Measurements from ENCODE around the gene SLC39A9.
A peak's percentile ranks its signal among the peaks of the same experiment; 100 is the strongest.
"Not testable (repeated sequence)": the region's sequence is repeated elsewhere in the genome, so short reads cannot be mapped to it uniquely, and the experiment has no call there.

SLC39A9 gene

GRCh38 chr14:69478055-69478454, 79.6 kb downstream of the SLC39A9 start:
- DNase-seq = not testable (repeated sequence)

GRCh38 chr14:69479696-69480095, 81.2 kb downstream of the SLC39A9 start:
- DNase-seq = no peak

- DNase-seq = no peak
Measured at GRCh38 chr14:69480136-69480535, 81.6 kb downstream of the SLC39A9 start.

DNA sequence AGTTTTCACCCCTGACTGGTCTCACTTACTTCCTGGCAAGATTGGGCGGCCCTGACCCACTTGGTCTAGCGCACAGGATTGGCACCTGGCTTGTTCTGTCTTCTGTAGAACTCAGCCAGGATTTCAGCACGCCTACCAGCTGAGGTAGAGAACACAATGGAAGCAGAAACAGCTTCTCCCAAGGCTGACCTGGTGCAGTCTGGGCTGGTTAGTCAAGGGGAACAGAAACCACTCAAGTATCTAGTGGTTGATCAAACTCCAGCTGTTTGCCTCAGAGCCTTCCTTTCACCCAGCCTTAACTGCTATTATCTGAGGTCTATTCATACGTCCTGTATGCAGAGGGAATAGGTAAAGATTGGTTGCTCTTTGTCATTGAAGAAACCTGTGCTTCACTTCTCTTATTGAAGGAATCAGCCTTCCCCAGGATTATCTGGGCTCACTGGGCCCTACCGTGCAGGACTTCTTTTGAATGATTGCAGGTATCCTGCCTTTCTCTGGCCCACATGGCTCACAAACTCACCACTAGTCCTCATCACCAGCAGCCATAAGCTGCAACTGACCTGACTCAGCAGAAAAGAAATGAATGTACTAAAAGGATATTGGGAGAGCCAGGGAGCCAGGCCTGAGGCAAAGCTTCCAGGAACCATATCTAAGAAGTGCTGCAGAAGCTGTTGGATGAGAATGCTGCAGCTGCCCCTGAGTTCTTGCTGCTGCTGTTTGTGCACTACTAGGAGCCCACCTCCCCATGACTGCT, 83.5 kb downstream of the SLC39A9 start:
- no peak for DNase-seq

DNA sequence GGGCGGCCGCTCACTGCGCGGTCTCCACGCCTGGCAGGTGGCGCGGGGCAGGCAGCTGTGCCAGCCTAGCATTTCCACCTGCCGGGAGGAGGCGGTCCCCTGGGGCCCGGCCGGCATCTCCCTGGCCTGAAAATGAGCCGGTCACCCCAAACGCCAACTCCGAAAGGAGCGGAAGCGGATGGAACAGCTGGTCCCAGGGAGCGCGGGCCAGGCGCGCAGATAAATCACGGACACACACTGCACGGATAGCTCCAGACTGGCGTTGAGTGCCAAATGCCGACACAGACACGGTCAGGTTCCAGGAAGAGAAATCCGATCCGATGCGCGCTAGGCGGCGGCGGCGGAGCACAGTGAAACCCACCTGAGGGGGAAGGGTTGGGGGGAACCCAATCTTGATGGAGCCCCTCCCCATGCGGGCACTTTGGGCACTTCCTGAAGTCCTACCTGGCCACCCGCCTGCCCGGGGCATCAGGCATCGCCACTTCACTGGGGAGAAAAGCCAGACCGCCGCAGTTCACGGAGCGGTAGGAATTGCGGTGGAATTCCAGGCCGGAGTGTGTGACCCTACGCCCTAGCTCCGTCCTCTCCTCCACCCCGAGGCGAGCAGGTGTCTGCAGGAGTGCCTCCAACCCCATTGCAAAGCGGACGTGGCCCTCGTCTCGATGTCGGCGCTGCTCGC, 85.4 kb downstream of the SLC39A9 start:
- DNase-seq = peak in 1 of 14 donors; percentile 34

DNA sequence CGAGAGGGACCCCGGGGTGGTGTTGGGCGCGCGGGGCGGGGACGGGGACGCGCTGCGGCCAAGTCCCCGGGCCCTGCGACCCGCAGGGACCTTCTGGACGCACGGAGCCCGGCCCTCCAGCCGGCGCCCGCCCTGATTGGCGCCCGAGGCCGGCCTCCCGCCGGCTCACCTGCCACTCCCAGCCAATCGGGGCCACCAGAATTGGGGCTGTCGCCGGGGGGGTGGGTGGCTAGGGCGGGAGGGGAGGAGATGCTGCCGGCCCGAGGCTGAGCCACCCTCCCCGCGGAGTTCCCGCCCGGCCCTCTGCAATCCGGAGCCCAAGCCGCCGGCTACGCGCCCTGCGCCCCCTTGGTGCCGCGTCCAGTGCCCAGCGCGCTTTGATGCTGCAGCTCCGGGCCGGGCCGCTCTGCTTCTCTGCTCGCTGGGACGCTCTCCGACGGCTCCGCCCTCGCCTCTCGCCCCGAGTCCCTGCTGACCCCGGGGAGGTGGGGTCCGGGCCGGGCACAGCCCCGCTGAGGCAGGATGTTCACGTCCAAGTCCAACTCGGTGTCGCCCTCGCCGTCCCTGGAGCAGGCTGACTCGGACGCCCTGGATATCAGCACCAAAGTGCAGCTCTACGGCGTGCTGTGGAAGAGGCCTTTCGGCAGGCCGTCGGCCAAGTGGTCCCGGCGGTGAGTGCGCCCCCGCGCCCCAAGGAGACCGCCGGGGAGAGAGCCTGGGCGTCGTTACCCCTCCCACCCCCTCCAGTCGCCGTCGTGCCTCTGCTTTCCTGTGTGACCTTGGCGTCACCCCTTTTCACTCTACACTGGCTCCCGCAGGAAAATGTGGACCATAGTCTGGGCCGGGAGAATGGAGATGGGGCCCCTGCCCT, 86.2 kb downstream of the SLC39A9 start, which contains the start of gene PLEKHD1:
TSS of gene PLEKHD1 (plus strand) at position 285 of the 871 bp plus-strand sequence. CDS start at position 523, 238 bp downstream.
- peak in 2 of 14 donors; percentile 6 to 75 for DNase-seq

- DNase-seq = no peak
Measured at GRCh38 chr14:69485315-69485660, 86.8 kb downstream of the SLC39A9 start.

- no peak for DNase-seq
Measured at GRCh38 chr14:69485701-69486100, 87.2 kb downstream of the SLC39A9 start.

DNA sequence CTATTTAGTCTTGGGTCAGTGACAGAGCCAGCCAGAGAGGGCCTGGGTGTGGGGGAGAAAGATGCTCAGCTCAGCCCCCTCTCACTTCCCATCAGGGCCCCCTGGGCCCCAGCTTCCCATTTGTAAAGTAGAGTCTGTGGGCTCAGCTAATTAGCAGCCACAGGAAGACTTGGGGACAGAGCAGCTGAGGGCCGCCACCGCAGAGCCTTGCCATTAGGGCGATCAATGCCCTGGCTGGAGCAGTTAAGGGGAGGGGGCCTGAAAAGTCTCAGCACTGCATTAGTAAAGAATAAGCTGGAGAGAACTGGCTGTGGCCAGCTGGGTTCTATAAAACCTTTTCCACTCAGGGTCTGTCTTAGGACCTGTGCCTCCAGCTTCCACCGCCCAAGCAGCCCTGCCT, 88.7 kb downstream of the SLC39A9 start:
- DNase-seq = no peak

DNA sequence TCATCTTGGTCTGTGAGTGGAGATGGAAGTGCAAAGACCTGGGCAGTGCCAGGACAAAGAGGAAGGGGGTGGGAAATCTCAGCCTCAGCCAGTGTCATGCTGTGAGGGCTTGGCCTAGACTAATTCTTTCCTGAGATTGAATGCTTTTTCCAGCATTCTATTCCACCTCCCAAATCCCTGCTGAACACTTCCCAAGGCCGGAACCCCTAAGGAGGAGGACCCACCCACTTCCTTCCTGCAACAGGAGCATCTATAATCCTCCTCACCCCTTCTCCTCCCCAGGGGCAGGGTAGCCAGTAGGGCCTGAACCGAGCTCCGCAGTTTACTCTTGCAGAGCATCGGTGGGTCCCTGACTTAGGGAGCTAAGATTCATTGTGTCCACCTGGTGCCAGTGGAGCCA, 89.3 kb downstream of the SLC39A9 start:
- no peak for DNase-seq

DNA sequence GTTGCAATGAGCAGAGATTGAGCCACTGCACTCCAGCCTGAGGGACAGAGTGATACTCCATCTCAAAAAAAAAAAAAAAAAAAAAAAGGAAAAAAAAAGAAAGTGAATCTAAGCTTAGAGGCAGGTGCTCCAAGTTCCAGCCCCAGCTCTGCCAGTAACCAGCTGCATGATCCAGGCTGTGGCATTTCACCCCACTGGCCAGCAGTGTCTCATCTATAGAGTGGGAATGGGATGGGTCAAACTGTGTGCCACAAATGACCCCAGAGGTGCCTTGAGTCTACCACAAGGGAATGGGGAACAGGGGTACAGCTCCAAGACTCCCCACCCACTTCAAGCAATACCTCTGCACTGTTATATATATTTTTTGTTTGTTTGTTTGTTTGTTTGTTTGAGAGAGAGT, 91.0 kb downstream of the SLC39A9 start:
- no peak for DNase-seq

- no peak for DNase-seq
Measured at GRCh38 chr14:69490219-69490918, 91.9 kb downstream of the SLC39A9 start.

DNA sequence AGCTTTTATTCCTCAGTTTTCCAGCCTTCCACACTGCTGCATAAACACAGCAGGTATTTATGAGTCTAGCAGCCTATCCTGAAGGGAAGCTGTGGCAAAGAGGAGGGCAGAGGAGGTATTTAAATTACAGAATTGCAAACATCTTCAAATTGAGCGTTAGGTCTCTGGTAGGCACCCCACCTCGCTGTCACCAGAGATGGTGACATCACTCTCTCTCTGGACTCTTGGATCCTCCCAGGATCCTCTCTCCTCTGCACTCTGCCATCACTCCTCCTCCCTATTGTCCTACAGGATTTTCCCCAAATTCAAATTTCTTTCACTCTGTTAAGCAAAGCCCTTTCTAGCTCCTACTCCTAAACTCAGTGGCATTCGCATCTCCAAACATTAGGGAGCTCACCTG, 92.7 kb downstream of the SLC39A9 start:
- DNase-seq = no peak

DNA sequence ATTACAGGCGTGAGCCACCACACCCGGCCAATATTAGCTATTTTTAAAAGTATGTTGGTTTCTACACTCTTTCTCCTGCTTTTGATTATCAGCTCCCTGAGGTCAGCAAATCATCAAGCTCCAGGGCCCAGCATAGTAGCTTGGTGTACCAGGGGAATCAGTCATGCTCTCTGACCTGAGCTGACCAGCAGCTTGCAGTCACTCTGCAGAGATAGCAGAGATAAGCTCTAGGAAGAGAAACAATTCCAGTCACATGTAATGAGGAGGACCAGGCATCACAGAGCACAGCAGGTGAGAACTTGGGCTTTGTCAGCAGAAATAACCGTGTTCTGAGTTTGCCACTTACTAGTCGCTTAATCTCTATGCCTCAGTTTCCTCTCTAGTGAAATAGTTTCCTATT, 94.5 kb downstream of the SLC39A9 start:
- no peak for DNase-seq

DNA sequence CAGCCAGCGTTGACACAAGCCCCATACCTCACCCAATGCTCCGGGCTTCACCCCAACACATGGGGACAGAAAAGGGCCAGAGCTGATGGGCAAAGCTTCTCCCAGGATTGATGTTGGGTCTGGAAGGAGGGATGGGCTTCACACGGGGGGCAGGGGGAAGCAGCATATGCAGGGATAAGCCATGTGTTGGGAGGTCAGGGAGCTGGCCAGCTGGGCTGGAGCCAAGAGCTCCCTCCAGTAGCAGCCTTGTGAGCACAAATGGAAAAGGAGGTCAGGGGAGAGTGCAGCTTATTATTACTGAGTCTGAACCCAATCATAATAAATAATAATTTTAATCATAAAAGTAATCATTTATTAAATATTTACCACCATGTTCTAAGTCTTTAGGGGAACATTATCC, 95.3 kb downstream of the SLC39A9 start:
- DNase-seq = no peak

GRCh38 chr14:69495341-69495921, 96.9 kb downstream of the SLC39A9 start:
- no peak for DNase-seq

DNA sequence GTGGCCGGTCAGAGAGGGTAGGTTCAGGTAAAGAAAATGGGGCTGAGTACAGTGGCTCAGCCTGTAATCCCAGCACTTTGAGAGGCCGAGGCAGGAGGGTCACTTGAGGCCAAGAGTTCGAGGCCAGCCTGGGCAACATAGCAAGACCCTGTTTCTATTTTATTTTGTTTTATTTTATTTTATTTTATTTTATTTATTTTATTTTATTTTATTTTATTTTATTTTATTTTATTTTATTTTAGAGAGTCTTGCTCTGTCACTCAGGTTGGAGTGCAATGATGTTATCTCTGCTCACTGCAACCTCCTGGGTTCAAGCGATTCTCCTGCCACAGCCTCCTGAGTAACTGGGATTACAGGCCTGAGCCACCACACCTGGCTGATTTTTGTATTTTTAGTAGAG, 99.4 kb downstream of the SLC39A9 start:
- DNase-seq = not testable (repeated sequence)

DNA sequence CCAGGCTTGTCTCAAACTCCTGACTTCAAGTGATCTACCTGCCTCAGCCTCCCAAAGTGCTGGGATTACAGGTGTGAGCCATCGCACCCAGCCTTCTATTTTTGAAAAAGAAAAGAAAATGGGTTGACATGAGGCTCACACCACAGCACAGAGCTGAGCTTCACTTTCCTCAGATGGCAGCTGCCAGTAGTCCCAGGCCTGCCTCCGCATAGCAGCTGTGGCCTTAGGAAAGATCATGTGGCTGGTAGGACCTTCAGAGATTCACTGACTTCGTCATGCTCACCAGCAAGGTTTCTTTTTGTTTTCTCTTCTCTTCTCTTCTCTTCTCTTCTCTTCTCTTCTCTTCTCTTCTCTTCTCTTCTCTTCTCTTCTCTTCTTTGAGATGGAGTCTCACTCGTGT, 99.8 kb downstream of the SLC39A9 start:
- not testable (repeated sequence) for DNase-seq

- DNase-seq = no peak
Measured at GRCh38 chr14:69499436-69499835, 100.9 kb downstream of the SLC39A9 start.

DNA sequence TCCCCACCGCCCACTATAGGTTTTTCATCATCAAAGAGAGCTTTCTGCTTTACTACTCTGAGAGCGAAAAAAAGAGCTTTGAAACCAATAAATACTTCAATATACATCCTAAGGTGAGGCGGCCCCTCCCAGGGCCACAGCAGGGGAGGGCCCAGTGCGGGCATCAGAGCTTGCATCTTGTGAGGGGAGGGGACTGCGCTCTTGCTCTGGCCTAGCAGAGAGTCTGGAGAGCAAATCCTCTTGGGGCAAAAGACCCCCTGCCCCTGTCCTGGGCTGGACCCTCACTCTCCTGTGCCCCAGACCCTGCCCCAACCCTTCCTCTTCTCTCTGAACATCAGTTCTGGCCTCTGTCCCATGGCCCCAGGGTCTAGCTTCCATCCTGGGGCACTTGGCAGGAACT, 101.6 kb downstream of the SLC39A9 start:
- DNase-seq = no peak

GRCh38 chr14:69500736-69501135, 102.2 kb downstream of the SLC39A9 start:
- peak in 1 of 14 donors; percentile 31 for DNase-seq

DNA sequence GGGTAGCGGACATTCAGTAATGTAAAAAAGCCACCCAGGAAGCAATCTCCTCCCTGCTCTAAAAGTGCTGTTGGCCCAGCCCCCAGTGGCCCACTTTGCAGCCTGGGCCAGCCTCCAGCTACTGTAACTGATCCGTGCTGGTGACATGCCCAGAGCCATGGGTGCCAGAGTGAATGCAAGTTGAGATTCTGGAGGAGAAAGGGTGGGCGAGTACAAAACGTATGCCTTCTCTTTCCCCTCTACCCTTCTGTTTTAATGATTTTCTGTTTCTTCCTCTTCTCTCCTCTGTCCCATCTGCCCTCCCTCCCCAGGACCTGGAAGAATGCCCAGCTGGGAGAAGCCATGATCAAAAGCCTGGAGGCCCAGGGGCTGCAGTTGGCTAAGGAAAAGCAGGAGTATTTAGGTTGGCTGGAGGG, 102.9 kb downstream of the SLC39A9 start:
- DNase-seq = peak in 8 of 14 donors; percentile 10 to 75 (median 35)
